RWPE1 (cell line): ENCODE results near the gene TIGD4.

Experiments used
- CTCF ChIA-PET: fragments of 350-600 bp; sonication (Branson Sonifier 250); formaldehyde crosslinking; extraction: SDS; loops from one replicate; lab custom pipeline; 2021; lab: Yijun Ruan, JAX
- POLR2A ChIA-PET: fragments of 400-600 bp; formaldehyde crosslinking; extraction: SDS; loops from one replicate; lab custom pipeline; 2020; ENCODE audit warnings: antibody characterized with exemption; ENCODE audit not compliant: low non-redundant PET; lab: Yijun Ruan, JAX
- DNase-seq: peaks from one replicate; pipeline ENCODE4 v3.0.0; 2012; ENCODE audit warnings: low spot score
- H3K27ac ChIP-seq: fragments of 450-650 bp; 2 replicates; pipeline ENCODE4 v1.5.1; 2017
- CTCF ChIP-seq: fragments of 450-650 bp; conservative IDR thresholded peaks from 2 replicates; pipeline ENCODE4 v1.5.1; 2017; ENCODE audit warnings: low read depth, mild to moderate bottlenecking

Gene TIGD4

DNA sequence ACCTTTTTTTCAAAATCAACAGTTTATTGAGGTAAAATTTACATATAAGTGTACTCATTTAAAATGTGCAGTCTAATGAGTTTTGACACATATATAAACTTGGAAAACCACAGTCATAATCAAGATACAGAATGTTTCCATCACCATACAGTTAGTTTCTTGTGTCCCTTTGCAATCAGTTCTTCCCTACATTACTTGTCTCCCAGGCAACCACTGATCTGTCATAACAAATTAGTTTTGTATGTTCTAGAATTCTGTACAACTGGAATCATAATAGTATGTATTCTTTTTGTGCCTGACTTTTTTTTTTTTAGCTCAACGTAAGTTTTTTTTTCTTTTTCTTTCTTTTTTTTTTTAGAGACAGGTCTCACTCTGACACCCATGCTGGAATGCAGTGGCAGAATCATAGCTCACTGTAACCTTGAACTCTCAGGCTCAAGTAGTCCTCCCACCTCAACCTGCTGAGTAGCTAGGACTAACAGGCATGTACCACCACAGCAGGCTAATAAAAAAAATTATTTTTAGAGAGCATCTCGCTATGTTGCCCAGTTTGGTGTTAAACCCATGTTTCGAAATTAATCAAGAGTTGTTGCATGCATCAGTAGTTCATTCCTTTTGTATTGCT is 27.1 kb upstream of the TIGD4 start:
- no peak for DNase-seq
- no peak for TF ChIP-seq CTCF
- no peak overlapping the region for H3K27ac ChIP-seq
- CTCF ChIA-PET = interaction anchor here (0.6 kb wide), 2 partner anchors 35 to 54 kb away, joined by 3 read pairs; no protein-coding TSS in a partner anchor
- POLR2A ChIA-PET = no interaction called here

- CTCF ChIA-PET = no interaction called here
- TF ChIP-seq CTCF = no peak
- no peak overlapping the region for H3K27ac ChIP-seq
- POLR2A ChIA-PET = no interaction called here
- no peak for DNase-seq
Measured at GRCh38 chr4:152805818-152806217, 26.3 kb upstream of the TIGD4 start.

GRCh38 chr4:152805071-152805650 is 25.6 kb upstream of the TIGD4 start:
- CTCF ChIA-PET = no interaction called here
- POLR2A ChIA-PET = no interaction called here
- TF ChIP-seq CTCF = no peak
- no peak overlapping the region for H3K27ac ChIP-seq
- no peak for DNase-seq

DNA sequence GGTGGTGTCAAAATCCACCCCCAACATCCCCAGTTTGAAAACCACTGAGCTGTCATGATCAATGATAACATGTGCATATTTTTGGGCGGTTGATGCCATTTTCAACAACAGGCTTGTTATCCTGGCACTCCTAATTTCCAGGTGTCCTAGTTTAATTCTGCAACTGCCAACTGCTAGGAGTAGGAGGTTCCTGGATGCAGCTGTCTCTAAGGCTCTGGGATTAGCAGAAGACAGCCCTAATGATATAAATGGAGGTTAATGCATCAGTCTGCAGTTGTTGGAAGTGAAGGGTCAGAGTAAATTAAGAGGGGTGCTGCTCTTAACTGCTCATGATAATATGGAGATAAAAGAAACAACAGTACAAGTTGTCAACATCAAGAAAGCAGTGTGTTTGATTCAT is 24.0 kb upstream of the TIGD4 start:
- TF ChIP-seq CTCF = no peak
- H3K27ac ChIP-seq = no peak overlapping the region
- POLR2A ChIA-PET = no interaction called here
- CTCF ChIA-PET = interaction anchor here (0.6 kb wide), 1 partner anchor 628 kb away, joined by 3 read pairs; no protein-coding TSS in a partner anchor
- DNase-seq = no peak

- TF ChIP-seq CTCF = no peak
- CTCF ChIA-PET = no interaction called here
- DNase-seq = no peak
- POLR2A ChIA-PET = no interaction called here
- no peak overlapping the region for H3K27ac ChIP-seq
Measured at GRCh38 chr4:152795891-152796290, 16.4 kb upstream of the TIGD4 start.

- CTCF ChIA-PET = no interaction called here
- POLR2A ChIA-PET = no interaction called here
- no peak overlapping the region for H3K27ac ChIP-seq
- DNase-seq = no peak
- no peak for TF ChIP-seq CTCF
Measured at GRCh38 chr4:152786627-152787026, 7.1 kb upstream of the TIGD4 start.
